Epithelial cell of proximal tubule (primary cell): ENCODE data around the gene TRPM5. TPM values are rescaled to one million over a fixed set of nuclear protein-coding genes. Genes with fewer than 3 reads are reported as not detected.
"Not testable (repeated sequence)": the region's sequence is repeated elsewhere in the genome, so short reads cannot be mapped to it uniquely, and the experiment has no call there.

Source experiments
- DNase-seq: peaks from one replicate; pipeline ENCODE4 v3.0.0-alpha.2; 2011; ENCODE audit warnings: low read depth
- H3K4me3 ChIP-seq: 2 replicates; pipeline ENCODE4 v1.5.1; 2011; ENCODE audit warnings: low read depth, mild to moderate bottlenecking, low read length
- CTCF ChIP-seq: conservative IDR thresholded peaks from 2 replicates; pipeline ENCODE4 v1.5.1; 2012; ENCODE audit warnings: low read depth, mild to moderate bottlenecking, low read length
- total RNA-seq: library from RNA; depleted of rRNA; stranded (reverse); fragments of >200 nt; gene quantifications from 2 replicates; pipeline ENCODE4 v1.2.3, GENCODE V29; 2015

Gene TRPM5
- total RNA-seq, 1 donor from 2014 or later: not detected

GRCh38 chr11:2482204-2482603 lies 37.9 kb upstream of the TRPM5 start:
- no peak for TF ChIP-seq CTCF
- DNase-seq: no peak
- H3K4me3 ChIP-seq: no peak overlapping the region

- H3K4me3 ChIP-seq: no peak overlapping the region
Observed at GRCh38 chr11:2481253-2481652, 36.9 kb upstream of the TRPM5 start.

GRCh38 chr11:2480874-2481220 lies 36.5 kb upstream of the TRPM5 start:
- TF ChIP-seq CTCF: no peak
- no peak overlapping the region for H3K4me3 ChIP-seq
- no peak for DNase-seq

More at GRCh38 chr11:2481253-2481652, 36.9 kb upstream of the TRPM5 start:
- no peak for TF ChIP-seq CTCF
- no peak for DNase-seq

GRCh38 chr11:2480067-2480873 lies 36.0 kb upstream of the TRPM5 start:
- DNase-seq, H3K4me3 ChIP-seq: not testable (repeated sequence)

GRCh38 chr11:2477936-2478335 lies 33.6 kb upstream of the TRPM5 start:
- no peak for TF ChIP-seq CTCF
- no peak overlapping the region for H3K4me3 ChIP-seq
- DNase-seq: no peak

- no peak for DNase-seq
- no peak for TF ChIP-seq CTCF
- H3K4me3 ChIP-seq: no peak overlapping the region
Observed at GRCh38 chr11:2477254-2477653, 32.9 kb upstream of the TRPM5 start.

- no peak for TF ChIP-seq CTCF
- DNase-seq: no peak
- H3K4me3 ChIP-seq: no peak overlapping the region
Observed at GRCh38 chr11:2475136-2475918, 31.0 kb upstream of the TRPM5 start.
